H1 (cell line): ENCODE results near the gene IAPP. TPM values are rescaled to one million over a fixed set of nuclear protein-coding genes. Genes with fewer than 3 reads are reported as not detected.
A peak's percentile ranks its signal among the peaks of the same experiment; 100 is the strongest.

Source experiments
- CTCF ChIA-PET: fragments of 300-600 bp; sonication (Branson Sonifier 250); formaldehyde crosslinking; loops from one replicate; lab custom pipeline; 2021; ENCODE audit not compliant: partially characterized antibody; lab: Charles Lee
- POLR2A ChIA-PET: fragments of 300-600 bp; sonication (Branson Sonifier 250); formaldehyde crosslinking; loops from one replicate; lab custom pipeline; 2021; ENCODE audit warnings: inconsistent platforms; ENCODE audit not compliant: partially characterized antibody; lab: Charles Lee
- DNase-seq, 2 experiments: peaks; one replicate each; pipeline versions ENCODE4 v3.0.0 to v3.0.0-alpha.2; 2010 to 2022; ENCODE audit warnings: low spot score in 2 of 2, low read depth in 1 of 2, mixed read lengths in 1 of 2
- FAIRE-seq: peaks from 2 replicates; lab custom pipeline; 2011; peaks lifted over from hg19 to GRCh38; lab: Jason Lieb, UNC
- H2AFZ ChIP-seq: 2 replicates; pipeline ENCODE4 v1.8.1; 2012; ENCODE audit warnings: low read length, inconsistent platforms
- H2AK5ac ChIP-seq: 2 replicates; pipeline ENCODE4 v1.6.1; 2013; ENCODE audit warnings: low read depth, low read length
- H2BK120ac ChIP-seq: replicated peaks from 2 replicates; pipeline ENCODE3; 2013; ENCODE audit warnings: low read depth, low read length, inconsistent platforms
- H2BK12ac ChIP-seq: 2 replicates; pipeline ENCODE4 v1.6.1; 2013; ENCODE audit warnings: low read depth, low read length
- H2BK15ac ChIP-seq: 2 replicates; pipeline ENCODE4 v1.6.1; 2013; ENCODE audit warnings: low read length
- H2BK20ac ChIP-seq: 2 replicates; pipeline ENCODE4 v1.6.1; 2013; ENCODE audit warnings: low read length
- H2BK5ac ChIP-seq: 2 replicates; pipeline ENCODE4 v1.6.1; 2013; ENCODE audit warnings: low read depth, low read length
- H3K14ac ChIP-seq: 2 replicates; pipeline ENCODE4 v1.6.1; 2013; ENCODE audit warnings: inconsistent platforms; ENCODE audit not compliant: insufficient read length
- H3K18ac ChIP-seq: 2 replicates; pipeline ENCODE4 v1.6.1; 2013; ENCODE audit warnings: low read length; ENCODE audit errors: extremely low read depth
- H3K23ac ChIP-seq: 2 replicates; pipeline ENCODE4 v1.6.1; 2013; ENCODE audit warnings: inconsistent platforms; ENCODE audit not compliant: insufficient read length
- H3K23me2 ChIP-seq: 2 replicates; pipeline ENCODE4 v1.6.1; 2013; ENCODE audit warnings: low read depth, low read length
- H3K27ac ChIP-seq: 2 replicates; pipeline ENCODE4 v1.6.1; 2011; ENCODE audit warnings: low read depth, low read length, inconsistent platforms
- H3K27me3 ChIP-seq, 4 experiments: replicated peaks in 1 of 4; 1 replicate in 1 of 4; 2 replicates in 3 of 4; pipeline versions ENCODE4 v1.6.1 to v1.8.1; 2011 to 2013; ENCODE audit warnings: low read length in 3 of 4, mild to moderate bottlenecking in 3 of 4, inconsistent platforms in 2 of 4, mixed read lengths in 2 of 4, moderate library complexity in 1 of 4; ENCODE audit not compliant: control insufficient read depth in 3 of 4, insufficient read depth in 3 of 4; ENCODE audit errors: extremely low read depth in 1 of 4
- H3K36me3 ChIP-seq, 4 experiments: 2 replicates each; pipeline versions ENCODE4 v1.6.1 to v1.8.1; 2011 to 2013; ENCODE audit warnings: mild to moderate bottlenecking in 4 of 4, low read length in 3 of 4, moderate library complexity in 2 of 4, control low read depth in 1 of 4, inconsistent platforms in 1 of 4; ENCODE audit not compliant: insufficient read depth in 4 of 4, control insufficient read depth in 2 of 4
- H3K4ac ChIP-seq: replicated peaks from 2 replicates; pipeline ENCODE3; 2013; ENCODE audit warnings: low read length, low read depth, mixed read lengths, inconsistent platforms; ENCODE audit not compliant: insufficient read length
- H3K4me1 ChIP-seq, 4 experiments: replicated peaks in 1 of 4; 1 replicate in 1 of 4; 2 replicates in 3 of 4; pipeline versions ENCODE4 v1.6.1 to v1.8.1; 2011 to 2013; ENCODE audit warnings: low read length in 3 of 4, inconsistent platforms in 2 of 4, mixed read lengths in 1 of 4; ENCODE audit not compliant: insufficient read depth in 4 of 4, control insufficient read depth in 3 of 4
- H3K4me2 ChIP-seq, 2 experiments: 2 replicates each; pipeline versions ENCODE4 v1.6.1 to v1.8.1; 2011 to 2013; ENCODE audit warnings: low read depth in 2 of 2, low read length in 2 of 2, control low read depth in 1 of 2, inconsistent platforms in 1 of 2, mild to moderate bottlenecking in 1 of 2; ENCODE audit not compliant: insufficient read depth in 1 of 2
- H3K4me3 ChIP-seq, 4 experiments: fragments of 200-600, 300-600 bp in 1 of 4; sonication (generic), shearing (Covaris generic), sonication (Bioruptor Twin) in 1 of 4; 2 replicates each; pipeline versions ENCODE4 v1.5.1 to v1.8.1; 2011 to 2016; ENCODE audit warnings: low read length in 4 of 4, low read depth in 3 of 4, control low read depth in 2 of 4, inconsistent platforms in 2 of 4, mild to moderate bottlenecking in 2 of 4, mixed read lengths in 1 of 4, moderate library complexity in 1 of 4; ENCODE audit not compliant: insufficient read depth in 2 of 4; ENCODE audit errors: extremely low read depth in 1 of 4
- H3K56ac ChIP-seq: replicated peaks from 2 replicates; pipeline ENCODE3; 2013; ENCODE audit warnings: low read depth, mild to moderate bottlenecking, mixed read lengths, low read length, inconsistent platforms; ENCODE audit not compliant: insufficient read length
- H3K79me1 ChIP-seq: 2 replicates; pipeline ENCODE4 v1.6.1; 2013; ENCODE audit warnings: low read depth, low read length, control low read depth
- H3K79me2 ChIP-seq, 2 experiments: 2 replicates each; pipeline versions ENCODE4 v1.6.1 to v1.8.1; 2012 to 2013; ENCODE audit warnings: low read length in 2 of 2, mild to moderate bottlenecking in 2 of 2, inconsistent platforms in 1 of 2; ENCODE audit not compliant: insufficient read depth in 2 of 2, control insufficient read depth in 1 of 2
- H3K9ac ChIP-seq, 4 experiments: replicated peaks in 1 of 4; 1 replicate in 1 of 4; 2 replicates in 3 of 4; pipeline versions ENCODE4 v1.6.1 to v1.8.1; 2011 to 2013; ENCODE audit warnings: low read depth in 3 of 4, low read length in 3 of 4, control low read depth in 2 of 4, mild to moderate bottlenecking in 2 of 4, moderate library complexity in 2 of 4, inconsistent platforms in 1 of 4; ENCODE audit errors: extremely low read depth in 1 of 4
- H3K9me3 ChIP-seq, 2 experiments: 2 replicates each; pipeline versions ENCODE4 v1.6.1 to v1.8.1; 2012 to 2013; ENCODE audit warnings: mild to moderate bottlenecking in 2 of 2, moderate library complexity in 2 of 2, control low read depth in 1 of 2, inconsistent platforms in 1 of 2, low read depth in 1 of 2, low read length in 1 of 2, mixed read lengths in 1 of 2; ENCODE audit not compliant: insufficient read depth in 2 of 2
- H4K20me1 ChIP-seq, 2 experiments: replicated peaks in 1 of 2; 2 replicates each; pipeline versions ENCODE3 to v1.8.1; 2011 to 2013; ENCODE audit warnings: inconsistent platforms in 2 of 2, low read length in 2 of 2, mild to moderate bottlenecking in 1 of 2; ENCODE audit not compliant: insufficient read depth in 2 of 2, control insufficient read depth in 1 of 2
- H4K5ac ChIP-seq: 2 replicates; pipeline ENCODE4 v1.6.1; 2013; ENCODE audit warnings: low read length, low read depth, mixed read lengths, inconsistent platforms; ENCODE audit not compliant: insufficient read length
- H4K8ac ChIP-seq: 2 replicates; pipeline ENCODE4 v1.8.0; 2013; ENCODE audit warnings: mild to moderate bottlenecking, moderate library complexity, low read length, inconsistent platforms; ENCODE audit not compliant: insufficient read depth; ENCODE audit errors: extremely low read depth
- H4K91ac ChIP-seq: replicated peaks from 2 replicates; pipeline ENCODE3; 2013; ENCODE audit warnings: low read length, mixed read lengths, inconsistent platforms; ENCODE audit not compliant: insufficient read length
- CEBPB ChIP-seq: IDR thresholded peaks from 2 replicates; pipeline ENCODE4 v1.6.1; 2012; ENCODE audit warnings: low read depth, low read length
- EGR1 ChIP-seq: IDR thresholded peaks from 2 replicates; pipeline ENCODE4 v1.6.1; 2011; ENCODE audit warnings: low read depth, low read length, borderline replicate concordance
- TAF7 ChIP-seq: optimal IDR thresholded peaks from 2 replicates; pipeline ENCODE3; 2011; ENCODE audit warnings: low read depth, mild to moderate bottlenecking, inconsistent platforms, low read length, moderate library complexity, borderline replicate concordance
- WGBS, 2 experiments: shearing (Covaris generic) in 1 of 2; methylation state at CpG; one replicate each; pipeline versions ENCODE4 v1.1.6 to v1.1.7; 2013 to 2015; ENCODE audit warnings: low lambda C conversion rate in 2 of 2, mixed read lengths in 2 of 2, inconsistent platforms in 1 of 2, low coverage in 1 of 2, missing lambda C conversion rate in 1 of 2; ENCODE audit not compliant: insufficient replicate concordance in 2 of 2, insufficient coverage in 1 of 2, insufficient read length in 1 of 2; ENCODE audit errors: extremely low coverage in 1 of 2, missing lambda C conversion rate in 1 of 2; 5-methylcytosine and 5-hydroxymethylcytosine counted together
- polyA plus RNA-seq, 7 experiments: library from polyadenylated mRNA; depleted of rRNA in 3 of 7; stranded (reverse) in 5 of 7; unstranded in 2 of 7; fragments of >200 nt in 5 of 7; fragments of 200-250 nt in 2 of 7; gene quantifications; 1 replicate in 5 of 7; 2 replicates in 1 of 7; 4 replicates in 1 of 7; pipeline versions ENCODE4 v1.2.1 to v1.2.3, GENCODE V29; 2011 to 2013; ENCODE audit warnings: missing spikeins in 2 of 7, mixed read lengths in 2 of 7
- total RNA-seq: library from RNA; stranded (reverse); fragmentation: NEBNext Ultra II Directional; extraction: Animal tissue kit (Norgen Biotek cat#: 25700); gene quantifications from 2 replicates; pipeline ENCODE4 v1.2.1, GENCODE V29; 2021
- TF ChIP-seq, protein P1 (sequence below): IDR thresholded peaks from 2 replicates; pipeline ENCODE4 v1.6.1; 2011; ENCODE audit warnings: low read length, improper control_type of control experiment

The IAPP gene
- total and polyA plus RNA-seq, 2 of the 8 experiments (the other 6 are each of a cell fraction or from before 2014, with no cell fraction given): not detected

DNA sequence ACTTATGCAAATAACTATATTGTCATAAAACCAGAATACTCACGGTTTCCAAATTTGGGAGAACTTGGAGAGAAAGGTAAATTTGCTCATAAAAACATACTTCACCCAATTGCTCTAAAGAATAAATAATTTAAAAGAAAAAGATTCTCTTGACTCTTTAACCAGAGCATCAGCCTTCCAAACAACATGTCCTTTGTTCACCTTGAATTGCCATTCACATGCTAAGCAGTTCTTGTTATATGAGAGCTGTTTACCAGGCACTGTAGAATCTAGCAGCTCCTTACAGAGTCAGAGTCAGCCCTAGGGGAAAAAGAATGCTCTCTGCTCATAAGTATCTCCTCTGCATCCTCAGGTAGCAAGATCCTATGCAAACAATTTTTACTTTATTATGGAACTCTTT, 48.2 kb upstream of the IAPP start:
- H3K4me1 ChIP-seq: peaks cover 0 to 9% (median 4%) of the 10 kb centered on the region in 4 experiments; a peak in 3 of 7 replicates
- no peak overlapping the region for H3K56ac ChIP-seq
- peak overlapping the region in 1 of 4 experiments; percentile 25; a peak in 1 of 8 replicates for H3K4me3 ChIP-seq
- no peaks in the 10 kb centered on the region for H3K79me2 ChIP-seq
- no peaks in the 10 kb centered on the region; the same call in 1 of the 2 replicates for H3K23me2 ChIP-seq
- H3K4me2 ChIP-seq: peak overlapping the region; percentile 41 to 46; a peak in 3 of 4 replicates
- no peak overlapping the region for H2BK15ac ChIP-seq
- no peak overlapping the region for H2BK20ac ChIP-seq
- peaks cover 35 to 42% of the 10 kb centered on the region in 2 experiments for H3K9me3 ChIP-seq
- H3K79me1 ChIP-seq: no peaks in the 10 kb centered on the region
- POLR2A ChIA-PET: interaction anchor here (0.6 to 2.0 kb wide), 6 partner anchors 10 to 113 kb away, joined by 3 to 7 read pairs (median 3); partner anchors contain the start of genes PYROXD1 and SLCO1A2
- H4K8ac ChIP-seq: no peak overlapping the region
- no peak overlapping the region; the same call in 1 of the 2 replicates for H3K18ac ChIP-seq
- no peak overlapping the region for H3K9ac ChIP-seq
- peak overlapping the region; percentile 50; the same call in 1 of the 2 replicates for H3K27ac ChIP-seq
- 4% methylated on average over 1 of the region's 1 CpG; no CpG with 5 or more reads in 1 of the 2 experiments for WGBS, 2 experiments
- no peak overlapping the region; the same call in 1 of the 2 replicates for H2BK12ac ChIP-seq
- CTCF ChIA-PET: interaction anchor here (0.8 to 2.3 kb wide), 3 partner anchors 11 to 126 kb away, joined by 3 to 8 read pairs (median 7); partner anchors contain the start of gene PYROXD1
- H2AK5ac ChIP-seq: no peak overlapping the region
- no peaks in the 10 kb centered on the region for H4K20me1 ChIP-seq
- H4K5ac ChIP-seq: peak overlapping the region; percentile 75
- H2BK120ac ChIP-seq: no peak overlapping the region
- H2BK5ac ChIP-seq: peak overlapping the region; percentile 90; the same call in 1 of the 2 replicates
- H3K14ac ChIP-seq: no peak overlapping the region
- H3K23ac ChIP-seq: no peak overlapping the region
- H2AFZ ChIP-seq: no peak overlapping the region
- DNase-seq: peak in 1 of 2 experiments; percentile 21
- peak; percentile 96 for FAIRE-seq
- H4K91ac ChIP-seq: no peak overlapping the region
- H3K4ac ChIP-seq: no peak overlapping the region
- no peaks in the 10 kb centered on the region for H3K27me3 ChIP-seq
- peaks cover 0 to 21% (median 0%) of the 10 kb centered on the region in 4 experiments; a peak in 2 of 8 replicates for H3K36me3 ChIP-seq
- TF ChIP-seq EGR1: no peak
- TF ChIP-seq, protein P1, sequence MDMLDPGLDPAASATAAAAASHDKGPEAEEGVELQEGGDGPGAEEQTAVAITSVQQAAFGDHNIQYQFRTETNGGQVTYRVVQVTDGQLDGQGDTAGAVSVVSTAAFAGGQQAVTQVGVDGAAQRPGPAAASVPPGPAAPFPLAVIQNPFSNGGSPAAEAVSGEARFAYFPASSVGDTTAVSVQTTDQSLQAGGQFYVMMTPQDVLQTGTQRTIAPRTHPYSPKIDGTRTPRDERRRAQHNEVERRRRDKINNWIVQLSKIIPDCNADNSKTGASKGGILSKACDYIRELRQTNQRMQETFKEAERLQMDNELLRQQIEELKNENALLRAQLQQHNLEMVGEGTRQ: no peak
- no peak for TF ChIP-seq TAF7
- no peak for TF ChIP-seq CEBPB
